HCT116 (cell line): ENCODE measurements around the gene EPHB3. TPM values are rescaled to one million over a fixed set of nuclear protein-coding genes. Genes with fewer than 3 reads are reported as not detected.

ENCODE experiments used
- ATAC-seq: fragments of 200-7000 bp; cut with Tn5 transposase; 2 replicates; pipeline ENCODE4 v1.9.1; 2020; ENCODE audit warnings: mild to moderate bottlenecking, moderate library complexity
- BruUV-seq: library from RNA; stranded (reverse); fragments of 400-500 nt; replicated peaks from 2 replicates; lab custom pipeline; 2021; lab: Mats Ljungman, UMichigan
- CTCF ChIA-PET: fragments of 300-600 bp; sonication (Branson Sonifier 250); formaldehyde crosslinking; loops from one replicate; lab custom pipeline; 2021; ENCODE audit warnings: antibody characterized with exemption; lab: Charles Lee
- POLR2A ChIA-PET: fragments of 300-600, 350-600 bp; sonication (Branson Sonifier 250); formaldehyde crosslinking; loops from one replicate; lab custom pipeline; 2021; ENCODE audit warnings: antibody characterized with exemption; lab: Charles Lee
- RAD21 ChIA-PET, 2 experiments: fragments of 300-600 bp; sonication (Branson Sonifier 250); formaldehyde crosslinking; loops; one replicate each; lab custom pipeline; 2023; ENCODE audit warnings: low total read pairs in 2 of 2; ENCODE audit not compliant: uncharacterized antibody in 2 of 2, unreplicated experiment in 2 of 2, low non-redundant PET in 1 of 2; lab: Charles Lee
- DNase-seq: peaks from one replicate; pipeline ENCODE4 v3.0.0-alpha.2; 2010; ENCODE audit warnings: low read depth, low spot score
- H2AFZ ChIP-seq: fragments of 200-600 bp; shearing (Covaris generic), sonication (generic); 2 replicates; pipeline ENCODE4 v1.6.1; 2017; ENCODE audit warnings: low read depth, mixed run types, mixed read lengths, antibody characterized with exemption, low read length; ENCODE audit not compliant: poor library complexity, severe bottlenecking
- H3K27ac ChIP-seq: 2 replicates; pipeline ENCODE4 v1.5.1; 2012; ENCODE audit warnings: low read depth, low read length
- H3K27me3 ChIP-seq: fragments of 200-600 bp; sonication (generic); 2 replicates; pipeline ENCODE4 v1.6.1; 2016; ENCODE audit warnings: mixed run types, low read length, mixed read lengths; ENCODE audit not compliant: insufficient read depth
- H3K36me3 ChIP-seq, 2 experiments: fragments of 200-500 bp in 1 of 2; fragments of 200-600 bp in 1 of 2; sonication (Bioruptor generic) in 1 of 2; sonication (generic) in 1 of 2; 2 replicates each; pipeline versions ENCODE4 v1.5.1 to v1.6.1; 2014 to 2016; ENCODE audit warnings: low read length in 2 of 2, inconsistent platforms in 1 of 2, mixed read lengths in 1 of 2, mixed run types in 1 of 2; ENCODE audit not compliant: insufficient read depth in 2 of 2, control insufficient read depth in 1 of 2
- H3K4me1 ChIP-seq, 2 experiments: fragments of 200-600 bp in 1 of 2; sonication (generic) in 1 of 2; 2 replicates each; pipeline versions ENCODE4 v1.5.1 to v1.6.1; 2012 to 2017; ENCODE audit warnings: low read length in 2 of 2, inconsistent platforms in 1 of 2, mild to moderate bottlenecking in 1 of 2, mixed read lengths in 1 of 2, mixed run types in 1 of 2, moderate library complexity in 1 of 2; ENCODE audit not compliant: insufficient read depth in 2 of 2, control insufficient read depth in 1 of 2
- H3K4me2 ChIP-seq: fragments of 200-600 bp; sonication (generic); 2 replicates; pipeline ENCODE4 v1.6.1; 2017; ENCODE audit warnings: mixed run types, low read length, mixed read lengths
- H3K4me3 ChIP-seq, 2 experiments: fragments of 200-600 bp in 1 of 2; sonication (generic) in 1 of 2; replicated peaks in 1 of 2; 2 replicates each; pipeline ENCODE4 v1.5.1; 2011 to 2016; ENCODE audit warnings: low read length in 2 of 2, control low read depth in 1 of 2, low read depth in 1 of 2, mild to moderate bottlenecking in 1 of 2, mixed read lengths in 1 of 2, mixed run types in 1 of 2
- H3K79me2 ChIP-seq: fragments of 200-600 bp; sonication (generic); 2 replicates; pipeline ENCODE4 v1.6.1; 2017; ENCODE audit warnings: mild to moderate bottlenecking, mixed run types, low read length, moderate library complexity, mixed read lengths; ENCODE audit not compliant: insufficient read depth
- H3K9ac ChIP-seq: fragments of 200-600 bp; sonication (generic); 2 replicates; pipeline ENCODE4 v1.6.1; 2016; ENCODE audit warnings: low read length, mixed read lengths
- H3K9me2 ChIP-seq: fragments of 200-600 bp; sonication (generic), shearing (Covaris generic); 2 replicates; pipeline ENCODE4 v1.6.1; 2017; ENCODE audit warnings: mixed run types, mild to moderate bottlenecking, moderate library complexity; ENCODE audit not compliant: insufficient read depth
- H3K9me3 ChIP-seq, 2 experiments: fragments of 200-500 bp in 1 of 2; fragments of 200-600 bp in 1 of 2; sonication (Bioruptor generic) in 1 of 2; sonication (generic) in 1 of 2; 2 replicates each; pipeline ENCODE4 v1.6.1; 2014 to 2017; ENCODE audit warnings: low read length in 2 of 2, mixed read lengths in 2 of 2, inconsistent platforms in 1 of 2, low read depth in 1 of 2, mild to moderate bottlenecking in 1 of 2, mixed run types in 1 of 2, moderate library complexity in 1 of 2; ENCODE audit not compliant: control insufficient read depth in 1 of 2, insufficient read depth in 1 of 2
- H4K20me1 ChIP-seq: fragments of 200-600 bp; sonication (generic), shearing (Covaris generic); 2 replicates; pipeline ENCODE4 v1.6.1; 2017; ENCODE audit warnings: mixed run types, mild to moderate bottlenecking, moderate library complexity; ENCODE audit not compliant: insufficient read depth
- CEBPB ChIP-seq: IDR thresholded peaks from 2 replicates; pipeline ENCODE4 v1.6.1; 2012; ENCODE audit warnings: low read depth
- EZH2phosphoT487 ChIP-seq: fragments of 200-600 bp; IDR thresholded peaks from 2 replicates; pipeline ENCODE4 v1.6.1; 2018; ENCODE audit warnings: antibody characterized with exemption, borderline replicate concordance
- POLR2AphosphoS5 ChIP-seq: IDR thresholded peaks from 2 replicates; pipeline ENCODE4 v1.6.1; 2011; ENCODE audit warnings: mild to moderate bottlenecking, low read depth, low read length, moderate library complexity
- SIN3A ChIP-seq: IDR thresholded peaks from 2 replicates; pipeline ENCODE4 v1.6.1; 2012; ENCODE audit warnings: low read depth
- YY1 ChIP-seq: IDR thresholded peaks from 2 replicates; pipeline ENCODE4 v1.6.1; 2011; ENCODE audit warnings: low read length, low read depth, moderate library complexity, mild to moderate bottlenecking; ENCODE audit not compliant: insufficient replicate concordance; ENCODE audit errors: extremely low read depth
- ZFX ChIP-seq: fragments of 450-650 bp; IDR thresholded peaks from 2 replicates; pipeline ENCODE4 v1.6.1; 2017
- ZNF274 ChIP-seq: fragments of 200-500 bp; sonication (Bioruptor generic); IDR thresholded peaks from 2 replicates; pipeline ENCODE4 v1.6.1; 2014; ENCODE audit warnings: mild to moderate bottlenecking, low read depth, low read length, inconsistent platforms
- intact Hi-C: fragments of 100-400 bp; cut with micrococcal nuclease; formaldehyde crosslinking; loops from 2 replicates; pipeline ENCODE4 v1.10.0; 2022
- total RNA-seq: library from RNA; stranded (reverse); gene quantifications from one replicate; pipeline ENCODE4 v1.2.1, GENCODE V29; 2021; ENCODE audit not compliant: unreplicated experiment
- TF ChIP-seq, protein P1 (sequence below), 3 experiments: fragments of 200-600 bp in 1 of 3; sonication (generic) in 1 of 3; IDR thresholded peaks in 2 of 3; conservative IDR thresholded peaks in 1 of 3; 2 replicates each; pipeline ENCODE4 v1.5.1; 2012 to 2017; ENCODE audit warnings: low read depth in 2 of 3, low read length in 2 of 3, antibody characterized with exemption in 1 of 3, borderline replicate concordance in 1 of 3, control low read depth in 1 of 3, mild to moderate bottlenecking in 1 of 3, mixed read lengths in 1 of 3, mixed run types in 1 of 3, moderate library complexity in 1 of 3; ENCODE audit not compliant: insufficient read depth in 1 of 3

EPHB3 gene
- total RNA-seq, 1 experiment from 2014 or later: 6.5 TPM

DNA sequence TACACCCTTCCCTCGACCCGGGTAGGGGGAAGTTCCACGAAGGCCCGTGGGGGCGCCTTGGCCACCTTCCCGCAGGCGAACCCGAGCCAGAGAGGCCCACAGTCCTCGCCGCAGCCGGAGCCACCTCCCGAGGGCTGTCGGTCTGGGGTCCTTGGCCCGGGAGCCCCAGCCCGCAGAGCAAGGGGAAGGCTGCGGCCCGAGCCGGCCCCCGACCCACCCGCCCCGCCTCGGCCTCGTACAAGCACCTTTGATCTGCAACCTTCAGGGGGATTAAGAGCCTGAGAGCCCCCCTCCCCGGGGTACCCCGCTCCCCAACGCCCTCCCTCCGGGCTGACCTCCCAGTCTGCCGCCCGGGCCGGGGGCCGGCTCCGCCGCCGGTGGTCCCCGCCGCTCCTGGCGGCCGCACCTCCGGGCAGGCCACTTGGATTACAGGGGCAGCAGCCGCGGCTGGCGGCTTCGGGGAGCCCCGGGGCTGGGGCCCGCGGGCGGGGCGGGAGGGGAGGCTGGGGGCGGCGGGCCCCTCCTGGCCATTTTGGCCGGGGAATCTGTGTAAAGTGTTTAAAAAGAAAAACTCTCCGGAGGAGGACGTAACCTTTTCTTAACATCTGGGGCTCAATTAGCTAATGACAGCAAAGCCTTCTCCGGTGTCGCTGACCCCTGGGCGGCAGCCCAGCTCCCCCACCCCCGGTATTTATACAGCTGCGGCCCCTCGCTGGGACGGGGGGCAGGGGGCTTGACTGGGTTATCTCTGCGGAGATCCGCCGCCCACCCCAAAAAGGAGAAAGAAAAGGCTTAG, 40.2 kb downstream of the EPHB3 start (continued):
- TF ChIP-seq, protein P1, sequence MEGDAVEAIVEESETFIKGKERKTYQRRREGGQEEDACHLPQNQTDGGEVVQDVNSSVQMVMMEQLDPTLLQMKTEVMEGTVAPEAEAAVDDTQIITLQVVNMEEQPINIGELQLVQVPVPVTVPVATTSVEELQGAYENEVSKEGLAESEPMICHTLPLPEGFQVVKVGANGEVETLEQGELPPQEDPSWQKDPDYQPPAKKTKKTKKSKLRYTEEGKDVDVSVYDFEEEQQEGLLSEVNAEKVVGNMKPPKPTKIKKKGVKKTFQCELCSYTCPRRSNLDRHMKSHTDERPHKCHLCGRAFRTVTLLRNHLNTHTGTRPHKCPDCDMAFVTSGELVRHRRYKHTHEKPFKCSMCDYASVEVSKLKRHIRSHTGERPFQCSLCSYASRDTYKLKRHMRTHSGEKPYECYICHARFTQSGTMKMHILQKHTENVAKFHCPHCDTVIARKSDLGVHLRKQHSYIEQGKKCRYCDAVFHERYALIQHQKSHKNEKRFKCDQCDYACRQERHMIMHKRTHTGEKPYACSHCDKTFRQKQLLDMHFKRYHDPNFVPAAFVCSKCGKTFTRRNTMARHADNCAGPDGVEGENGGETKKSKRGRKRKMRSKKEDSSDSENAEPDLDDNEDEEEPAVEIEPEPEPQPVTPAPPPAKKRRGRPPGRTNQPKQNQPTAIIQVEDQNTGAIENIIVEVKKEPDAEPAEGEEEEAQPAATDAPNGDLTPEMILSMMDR (IDR thresholded peaks at IDR 0.05 in 2 of 3, conservative IDR thresholded peaks at IDR 0.05 in 1 of 3; ENCODE audit: borderline replicate concordance in 1 of 3, insufficient read depth in 1 of 3, low read depth in 2 of 3, low read length in 2 of 3): no peak
- TF ChIP-seq ZNF274: no peak
- TF ChIP-seq ZFX: no peak
- no peak for TF ChIP-seq SIN3A
- TF ChIP-seq, all 23 proteins: peak for 0

DNA sequence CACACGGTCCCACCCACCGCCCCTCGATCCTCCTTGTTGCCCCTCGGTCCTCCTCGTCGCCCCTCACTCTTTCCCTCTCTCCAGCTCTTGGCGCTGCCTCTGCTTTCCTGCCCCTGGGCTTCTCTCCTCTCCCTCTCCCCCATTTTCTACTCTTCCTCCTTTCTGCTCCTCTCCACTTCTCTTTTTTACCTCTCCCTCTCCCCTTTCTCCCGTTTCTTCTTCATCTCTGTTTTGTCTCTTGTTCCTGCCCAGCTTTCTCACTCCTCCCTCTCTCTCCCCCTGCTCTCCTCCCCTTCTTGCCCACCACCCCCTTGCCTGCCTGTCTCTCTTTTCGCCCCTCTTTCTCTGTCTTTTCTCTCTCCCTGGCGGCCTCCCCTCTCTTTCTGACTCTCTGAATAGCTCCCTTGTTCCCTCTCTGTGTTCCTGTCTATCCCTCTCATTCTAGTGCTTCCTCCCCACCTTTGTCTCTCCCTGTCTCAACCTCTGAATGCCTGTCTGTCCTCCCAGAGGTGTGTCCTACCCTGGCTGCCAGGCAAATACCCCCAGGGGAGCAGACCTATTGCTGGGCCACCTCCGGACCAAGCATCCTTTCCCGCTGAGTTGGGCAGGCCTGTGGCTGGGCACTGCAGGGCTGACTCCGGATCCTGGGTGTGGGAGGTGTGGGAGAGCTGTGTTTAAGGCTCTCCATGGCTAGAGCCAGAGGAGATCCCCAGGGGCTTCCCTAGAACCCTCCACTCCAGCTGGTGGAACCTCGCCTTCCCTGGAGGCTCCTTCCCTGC, 41.0 kb downstream of the EPHB3 start:
- H3K9me3 ChIP-seq: no peaks in the 10 kb centered on the region
- ChIA-PET CTCF (no interaction called here), RAD21 (no interaction called here), POLR2A (no interaction called here)
- H3K9ac ChIP-seq: no peak overlapping the region
- no peaks in the 10 kb centered on the region for H3K36me3 ChIP-seq
- H3K4me2 ChIP-seq: no peak overlapping the region
- no peaks in the 10 kb centered on the region for H4K20me1 ChIP-seq
- no peak overlapping the region for H3K27ac ChIP-seq
- H3K9me2 ChIP-seq: no peaks in the 10 kb centered on the region
- no peaks in the 10 kb centered on the region for H3K27me3 ChIP-seq
- no peak overlapping the region for H2AFZ ChIP-seq
- no peak for ATAC-seq
- no TSS peak for BruUV-seq
- H3K79me2 ChIP-seq: no peaks in the 10 kb centered on the region
- intact Hi-C loops: no loop called here
- no peak for TF ChIP-seq EZH2phosphoT487
- TF ChIP-seq YY1: no peak
- no peak for TF ChIP-seq POLR2AphosphoS5
- TF ChIP-seq CEBPB: no peak
- no peak overlapping the region for H3K4me3 ChIP-seq
- no peak for DNase-seq
- H3K4me1 ChIP-seq: no peaks in the 10 kb centered on the region
